Measurements from ENCODE around the gene SMAD9.

DNA sequence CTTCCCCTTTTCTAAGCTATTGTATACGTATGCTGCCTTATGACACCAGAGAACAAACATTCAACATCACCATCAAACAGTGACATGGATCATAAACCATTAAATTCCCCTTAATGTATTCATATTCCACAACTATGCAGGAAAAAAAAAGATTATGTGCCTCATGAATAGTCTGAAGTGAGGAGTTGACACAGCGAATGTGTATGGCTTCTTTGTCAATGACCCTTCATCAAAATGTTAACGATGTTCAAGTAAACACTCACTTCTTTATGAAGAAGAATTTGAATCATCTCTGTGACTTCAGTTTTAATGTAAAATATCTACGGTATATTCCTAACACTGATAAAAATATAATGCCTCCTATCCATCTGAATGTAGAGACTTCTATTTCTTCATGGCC, 44.6 kb downstream of the SMAD9 start:
- TF ChIP-seq ZFX (IDR thresholded peaks at IDR 0.05) = no peak
- TF ChIP-seq, protein P1, sequence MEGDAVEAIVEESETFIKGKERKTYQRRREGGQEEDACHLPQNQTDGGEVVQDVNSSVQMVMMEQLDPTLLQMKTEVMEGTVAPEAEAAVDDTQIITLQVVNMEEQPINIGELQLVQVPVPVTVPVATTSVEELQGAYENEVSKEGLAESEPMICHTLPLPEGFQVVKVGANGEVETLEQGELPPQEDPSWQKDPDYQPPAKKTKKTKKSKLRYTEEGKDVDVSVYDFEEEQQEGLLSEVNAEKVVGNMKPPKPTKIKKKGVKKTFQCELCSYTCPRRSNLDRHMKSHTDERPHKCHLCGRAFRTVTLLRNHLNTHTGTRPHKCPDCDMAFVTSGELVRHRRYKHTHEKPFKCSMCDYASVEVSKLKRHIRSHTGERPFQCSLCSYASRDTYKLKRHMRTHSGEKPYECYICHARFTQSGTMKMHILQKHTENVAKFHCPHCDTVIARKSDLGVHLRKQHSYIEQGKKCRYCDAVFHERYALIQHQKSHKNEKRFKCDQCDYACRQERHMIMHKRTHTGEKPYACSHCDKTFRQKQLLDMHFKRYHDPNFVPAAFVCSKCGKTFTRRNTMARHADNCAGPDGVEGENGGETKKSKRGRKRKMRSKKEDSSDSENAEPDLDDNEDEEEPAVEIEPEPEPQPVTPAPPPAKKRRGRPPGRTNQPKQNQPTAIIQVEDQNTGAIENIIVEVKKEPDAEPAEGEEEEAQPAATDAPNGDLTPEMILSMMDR (conservative IDR thresholded peaks at IDR 0.05) = no peak

All from C4-2B (cell line).